ENCODE measurements around the gene HIF1A.

The HIF1A gene

DNA sequence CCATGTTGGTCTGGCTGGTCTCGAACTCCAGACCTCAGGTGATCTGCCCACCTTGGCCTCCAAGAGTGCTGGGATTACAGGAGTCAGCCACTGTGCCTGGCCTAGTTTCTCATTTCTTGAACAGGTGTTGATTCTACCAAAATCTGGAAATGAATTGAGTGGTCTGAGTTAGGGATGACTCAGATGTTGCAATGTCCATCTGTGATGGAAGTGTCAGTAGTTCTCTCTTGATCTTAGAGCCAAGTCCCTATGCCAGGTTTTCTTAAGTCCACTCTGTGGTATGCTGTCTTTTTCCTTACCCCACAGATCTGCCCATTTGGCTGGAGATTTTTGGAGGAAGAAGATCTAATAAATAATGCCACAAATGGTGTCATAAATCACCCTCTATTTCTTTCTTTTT is 79.5 kb downstream of the HIF1A start:
- no peak overlapping the region for H3K27ac ChIP-seq
- H3K9me3 ChIP-seq: no peaks in the 10 kb centered on the region
- TF ChIP-seq, protein P1, sequence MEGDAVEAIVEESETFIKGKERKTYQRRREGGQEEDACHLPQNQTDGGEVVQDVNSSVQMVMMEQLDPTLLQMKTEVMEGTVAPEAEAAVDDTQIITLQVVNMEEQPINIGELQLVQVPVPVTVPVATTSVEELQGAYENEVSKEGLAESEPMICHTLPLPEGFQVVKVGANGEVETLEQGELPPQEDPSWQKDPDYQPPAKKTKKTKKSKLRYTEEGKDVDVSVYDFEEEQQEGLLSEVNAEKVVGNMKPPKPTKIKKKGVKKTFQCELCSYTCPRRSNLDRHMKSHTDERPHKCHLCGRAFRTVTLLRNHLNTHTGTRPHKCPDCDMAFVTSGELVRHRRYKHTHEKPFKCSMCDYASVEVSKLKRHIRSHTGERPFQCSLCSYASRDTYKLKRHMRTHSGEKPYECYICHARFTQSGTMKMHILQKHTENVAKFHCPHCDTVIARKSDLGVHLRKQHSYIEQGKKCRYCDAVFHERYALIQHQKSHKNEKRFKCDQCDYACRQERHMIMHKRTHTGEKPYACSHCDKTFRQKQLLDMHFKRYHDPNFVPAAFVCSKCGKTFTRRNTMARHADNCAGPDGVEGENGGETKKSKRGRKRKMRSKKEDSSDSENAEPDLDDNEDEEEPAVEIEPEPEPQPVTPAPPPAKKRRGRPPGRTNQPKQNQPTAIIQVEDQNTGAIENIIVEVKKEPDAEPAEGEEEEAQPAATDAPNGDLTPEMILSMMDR (IDR thresholded peaks at IDR 0.05): no peak
- peaks cover 18% of the 10 kb centered on the region for H3K36me3 ChIP-seq
- no peaks in the 10 kb centered on the region for H3K4me1 ChIP-seq (ENCODE audit: control insufficient read depth in 1 of 2, insufficient read depth in 1 of 2, low read depth in 1 of 2, low read length in 1 of 2)
- H3K27me3 ChIP-seq: no peaks in the 10 kb centered on the region
- H3K4me3 ChIP-seq (ENCODE audit: low read depth in 1 of 2, low read length in 1 of 2): no peak overlapping the region

DNA sequence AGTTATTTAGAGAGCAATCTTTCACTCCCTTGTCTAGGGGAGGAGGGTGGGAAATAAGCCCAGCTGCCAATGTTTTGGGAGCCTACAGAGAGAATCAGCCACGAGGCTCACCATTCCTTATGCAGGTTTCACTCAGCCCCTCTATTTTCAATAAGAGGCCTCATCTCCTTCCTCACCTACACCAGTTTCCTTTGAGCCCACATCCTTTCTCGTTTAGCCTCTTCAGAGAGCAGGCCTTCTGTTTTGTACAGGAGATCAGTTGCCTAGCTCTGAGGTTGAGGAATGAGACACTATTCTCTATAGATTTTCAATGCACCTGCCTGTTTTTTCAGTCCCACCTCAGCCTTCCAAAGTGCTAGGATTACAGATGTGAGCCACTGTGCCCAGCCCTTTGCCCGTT is 84.8 kb downstream of the HIF1A start:
- no peaks in the 10 kb centered on the region for H3K9me3 ChIP-seq
- no peak overlapping the region for H3K4me3 ChIP-seq (ENCODE audit: low read depth in 1 of 2, low read length in 1 of 2)
- H3K27me3 ChIP-seq: no peaks in the 10 kb centered on the region
- TF ChIP-seq, protein P1 (IDR thresholded peaks at IDR 0.05): no peak
- peaks cover 16% of the 10 kb centered on the region for H3K36me3 ChIP-seq
- H3K27ac ChIP-seq: no peak overlapping the region
- no peaks in the 10 kb centered on the region for H3K4me1 ChIP-seq (ENCODE audit: control insufficient read depth in 1 of 2, insufficient read depth in 1 of 2, low read depth in 1 of 2, low read length in 1 of 2)

DNA sequence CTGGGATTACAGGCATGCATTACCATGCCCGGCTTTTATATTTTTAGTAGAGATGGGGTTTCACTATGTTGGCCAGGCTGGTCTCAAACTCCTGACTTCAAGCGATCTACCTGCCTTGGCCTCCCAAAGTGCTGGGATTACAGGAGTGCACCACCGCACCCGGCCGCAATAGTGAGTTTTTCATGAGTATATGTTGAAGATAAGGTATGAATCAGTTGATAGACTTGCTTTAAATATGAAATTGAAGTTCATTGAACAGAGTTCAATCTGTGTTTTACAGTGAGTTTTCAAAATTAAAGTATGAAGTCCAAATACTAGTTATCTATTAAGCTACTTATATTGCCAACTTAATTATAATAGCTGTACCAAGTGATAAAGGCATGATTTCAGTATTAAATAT is 102.0 kb downstream of the HIF1A start:
- Histone ChIP-seq H3K4me1 (ENCODE audit: control insufficient read depth in 1 of 2, insufficient read depth in 1 of 2, low read depth in 1 of 2, low read length in 1 of 2) (no peaks in the 10 kb centered on the region), H3K9me3 (no peaks in the 10 kb centered on the region), H3K27ac (no peak overlapping the region), H3K27me3 (no peaks in the 10 kb centered on the region), H3K4me3 (ENCODE audit: low read depth in 1 of 2, low read length in 1 of 2) (no peak overlapping the region), H3K36me3 (peaks cover 5% of the 10 kb centered on the region)
- TF ChIP-seq, protein P1 (IDR thresholded peaks at IDR 0.05): no peak
